Measurements from ENCODE around the gene PCNT.
"Not testable (repeated sequence)": the region's sequence is repeated elsewhere in the genome, so short reads cannot be mapped to it uniquely, and the experiment has no call there.

GRCh38 chr21:46310260-46310659, 13.7 kb upstream of the PCNT start:
- not testable (repeated sequence) for TF ChIP-seq CTCF (tag by site-specific recombination; IDR thresholded peaks at IDR 0.05); ZNF768 (tag by site-specific recombination; IDR thresholded peaks at IDR 0.05); ZNF624 (tag by site-specific recombination; IDR thresholded peaks at IDR 0.05); ZNF449 (tag by site-specific recombination; IDR thresholded peaks at IDR 0.05); ZBTB1 (tag by site-specific recombination; IDR thresholded peaks at IDR 0.05); ZSCAN30 (tag by site-specific recombination; IDR thresholded peaks at IDR 0.05); AEBP2 (tag by site-specific recombination; IDR thresholded peaks at IDR 0.05; ENCODE audit: borderline replicate concordance); ZNF121 (tag by site-specific recombination; IDR thresholded peaks at IDR 0.05); WT1 (tag by site-specific recombination; IDR thresholded peaks at IDR 0.05); KLF16 (tag by site-specific recombination; IDR thresholded peaks at IDR 0.05); ZNF501 (tag by site-specific recombination; IDR thresholded peaks at IDR 0.05)
- TF ChIP-seq, protein P1, sequence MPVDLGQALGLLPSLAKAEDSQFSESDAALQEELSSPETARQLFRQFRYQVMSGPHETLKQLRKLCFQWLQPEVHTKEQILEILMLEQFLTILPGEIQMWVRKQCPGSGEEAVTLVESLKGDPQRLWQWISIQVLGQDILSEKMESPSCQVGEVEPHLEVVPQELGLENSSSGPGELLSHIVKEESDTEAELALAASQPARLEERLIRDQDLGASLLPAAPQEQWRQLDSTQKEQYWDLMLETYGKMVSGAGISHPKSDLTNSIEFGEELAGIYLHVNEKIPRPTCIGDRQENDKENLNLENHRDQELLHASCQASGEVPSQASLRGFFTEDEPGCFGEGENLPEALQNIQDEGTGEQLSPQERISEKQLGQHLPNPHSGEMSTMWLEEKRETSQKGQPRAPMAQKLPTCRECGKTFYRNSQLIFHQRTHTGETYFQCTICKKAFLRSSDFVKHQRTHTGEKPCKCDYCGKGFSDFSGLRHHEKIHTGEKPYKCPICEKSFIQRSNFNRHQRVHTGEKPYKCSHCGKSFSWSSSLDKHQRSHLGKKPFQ (tag by site-specific recombination; IDR thresholded peaks at IDR 0.05) = not testable (repeated sequence)

All from HEK293 (cell line).